T-helper 1 cell treated with Interleukin-12 subunit alpha and Interleukin-12 subunit beta and Interleukin-4 antibody, amounts not matched to agents 30 ng/mL and 1 ng/mL, for 36 hours (primary cell): ENCODE data around the gene SNIP1. TPM values are rescaled to one million over a fixed set of nuclear protein-coding genes. Genes with fewer than 3 reads are reported as not detected.
"Not testable (repeated sequence)": the region's sequence is repeated elsewhere in the genome, so short reads cannot be mapped to it uniquely, and the experiment has no call there.

Source experiments
- intact Hi-C: fragments of 100-400 bp; cut with micrococcal nuclease; formaldehyde crosslinking; loops from one replicate; pipeline ENCODE4 v1.15.1; 2024
- total RNA-seq: library from RNA; stranded (reverse); gene quantifications from 2 replicates; pipeline ENCODE4 v1.2.3, GENCODE V29; 2022

The SNIP1 gene
- total RNA-seq, result 29.8 and 30.5 TPM in 2 replicates

GRCh38 chr1:37553927-37554808 is at the start of gene SNIP1:
Gene SNIP1 (minus strand): TSS chr1:37554293. CDS start chr1:37554229, 64 bp downstream.
- intact Hi-C loops, result loop anchor here (1.0 to 5.0 kb wide), 9 partner anchors 17 to 435 kb away; partner anchors contain the start of genes C1orf122, CDCA8, GNL2 and MEAF6

- intact Hi-C loops, result loop anchor here (1.0 to 2.0 kb wide), 2 partner anchors 79 to 1232 kb away; no protein-coding TSS in a partner anchor
Observed at GRCh38 chr1:37602750-37603694, 48.9 kb upstream of the SNIP1 start.

DNA sequence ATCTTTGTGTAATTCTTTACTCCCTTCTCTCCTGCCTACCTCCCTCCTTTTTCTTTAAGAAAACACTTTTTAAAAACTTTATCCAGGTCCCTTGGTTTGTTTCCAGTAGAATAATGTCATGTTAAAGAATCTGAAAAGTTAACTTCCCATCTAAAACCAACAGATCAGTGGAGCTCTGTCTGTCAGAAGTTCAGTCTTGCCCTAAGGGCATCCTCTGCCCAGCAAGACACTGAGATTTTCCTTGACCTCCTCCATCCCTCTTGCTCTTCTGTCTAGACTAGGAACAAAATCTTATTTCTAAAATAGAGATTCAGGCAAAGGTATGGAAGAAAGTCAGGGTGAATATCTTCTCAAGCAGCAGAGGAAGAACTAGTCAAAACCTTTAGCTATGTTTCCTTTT is 47.3 kb upstream of the SNIP1 start:
- intact Hi-C loops, result no loop called here

GRCh38 chr1:37599940-37600339 is 45.8 kb upstream of the SNIP1 start:
- intact Hi-C loops, result loop anchor here (5.0 kb wide), 2 partner anchors 143 to 412 kb away; partner anchors contain the start of gene UTP11

- intact Hi-C loops, result loop anchor here (1.0 to 5.0 kb wide), 5 partner anchors 21 to 1447 kb away; partner anchors contain the start of genes CDCA8, TRAPPC3 and UTP11
Observed at GRCh38 chr1:37596182-37596667, 42.1 kb upstream of the SNIP1 start.

- intact Hi-C loops, result loop anchor here (1.0 to 5.0 kb wide), 13 partner anchors 20 to 1447 kb away; partner anchors contain the start of genes CDCA8, MEAF6, MTF1 and SF3A3
Observed at GRCh38 chr1:37595440-37596181, 41.5 kb upstream of the SNIP1 start, which contains the start of gene GNL2. Gene GNL2 (minus strand): TSS chr1:37595937. CDS start chr1:37595822, 115 bp downstream.

DNA sequence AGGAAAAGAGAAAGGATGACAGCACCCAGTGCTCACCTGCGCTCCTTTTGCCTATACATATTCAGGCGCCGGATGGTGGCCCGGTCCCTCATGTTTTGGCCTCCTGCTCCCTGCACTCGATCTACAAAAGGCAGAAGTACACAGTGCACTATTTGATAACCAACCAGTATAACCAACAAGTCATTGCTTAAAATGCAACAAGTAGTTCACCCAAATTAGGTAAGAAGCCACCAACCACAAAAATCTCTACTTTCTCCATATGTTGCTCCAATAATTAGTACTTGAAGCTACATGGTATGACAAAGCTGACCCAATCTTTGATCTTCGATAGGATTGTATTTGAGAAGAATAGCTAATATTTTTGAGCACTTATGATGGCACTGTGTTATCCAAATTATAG is 39.6 kb upstream of the SNIP1 start:
- intact Hi-C loops, result loop anchor here (2.0 kb wide), 2 partner anchors 217 to 337 kb away; no protein-coding TSS in a partner anchor

DNA sequence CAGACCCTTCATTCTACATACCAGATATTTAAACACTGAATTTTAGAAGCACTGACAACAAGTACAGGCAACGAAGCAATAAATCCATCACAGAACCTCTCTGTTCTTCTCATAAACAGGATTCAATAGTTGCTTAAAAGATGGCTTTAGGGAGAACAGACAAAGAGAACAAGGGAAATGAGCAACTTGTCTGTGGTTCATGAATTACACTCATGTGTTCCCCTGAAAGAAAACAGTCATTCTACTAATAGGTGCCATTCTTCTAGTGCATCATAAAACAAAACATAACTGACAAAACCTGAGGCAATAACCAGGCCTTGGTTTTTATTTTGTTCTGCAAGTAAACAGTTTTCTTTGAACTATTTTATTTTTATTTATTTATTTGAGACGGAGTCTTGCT is 34.8 kb upstream of the SNIP1 start:
- intact Hi-C loops, result no loop called here

- intact Hi-C loops, result not testable (repeated sequence)
Observed at GRCh38 chr1:37584544-37584943, 30.5 kb upstream of the SNIP1 start.

DNA sequence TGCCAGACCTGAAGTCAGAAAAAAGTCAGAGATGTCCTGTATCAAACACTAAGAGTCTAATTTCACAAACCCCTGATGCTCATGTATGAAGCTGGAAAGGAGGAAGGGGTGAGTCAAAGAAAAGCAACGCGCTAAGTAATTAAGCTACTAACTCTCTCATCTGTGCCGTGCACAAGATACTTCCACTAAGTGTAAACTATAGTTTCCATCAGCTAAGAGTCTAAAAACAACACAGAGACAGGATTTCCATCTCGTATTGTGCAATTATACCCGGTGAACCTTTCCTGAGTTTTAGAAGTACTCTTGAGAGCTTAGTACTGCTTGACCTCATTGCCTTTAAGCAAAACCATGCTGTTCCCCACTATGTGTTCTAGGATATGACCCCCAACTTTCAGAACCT is 21.6 kb upstream of the SNIP1 start:
- intact Hi-C loops, result loop anchor here (1.0 kb wide), 1 partner anchor 21 kb away; no protein-coding TSS in a partner anchor

DNA sequence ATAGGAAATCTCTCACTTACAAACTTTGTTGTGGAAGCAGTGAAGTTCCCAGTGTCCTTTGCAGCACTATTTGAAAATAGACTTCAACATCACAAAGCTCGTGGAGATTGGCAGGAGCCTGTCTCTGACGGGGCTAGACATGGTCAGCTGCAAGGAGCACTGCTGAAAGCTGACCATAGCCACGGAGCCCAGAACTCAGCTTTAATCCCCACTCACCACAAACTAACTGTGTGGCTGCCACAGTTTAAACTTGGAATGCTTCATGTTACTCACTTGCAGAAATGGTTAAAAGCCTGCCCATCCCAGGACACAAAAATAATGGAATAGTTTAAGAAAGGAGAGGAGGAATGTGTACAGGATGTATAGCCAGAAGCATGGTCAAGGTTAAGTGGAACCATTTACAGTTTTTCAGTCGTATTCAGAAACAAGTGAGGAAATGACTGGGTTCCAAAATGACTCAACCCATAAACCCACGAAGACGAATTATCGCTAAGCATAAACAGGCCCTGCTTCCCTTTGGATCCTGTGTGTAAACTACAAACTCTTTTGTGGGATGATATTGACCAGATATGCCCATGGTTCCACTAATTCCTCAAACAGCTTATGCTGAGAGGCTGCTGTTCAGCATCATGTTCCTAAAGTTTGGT is 20.9 kb upstream of the SNIP1 start:
- intact Hi-C loops, result loop anchor here (1.0 kb wide), 1 partner anchor 21 kb away; no protein-coding TSS in a partner anchor

DNA sequence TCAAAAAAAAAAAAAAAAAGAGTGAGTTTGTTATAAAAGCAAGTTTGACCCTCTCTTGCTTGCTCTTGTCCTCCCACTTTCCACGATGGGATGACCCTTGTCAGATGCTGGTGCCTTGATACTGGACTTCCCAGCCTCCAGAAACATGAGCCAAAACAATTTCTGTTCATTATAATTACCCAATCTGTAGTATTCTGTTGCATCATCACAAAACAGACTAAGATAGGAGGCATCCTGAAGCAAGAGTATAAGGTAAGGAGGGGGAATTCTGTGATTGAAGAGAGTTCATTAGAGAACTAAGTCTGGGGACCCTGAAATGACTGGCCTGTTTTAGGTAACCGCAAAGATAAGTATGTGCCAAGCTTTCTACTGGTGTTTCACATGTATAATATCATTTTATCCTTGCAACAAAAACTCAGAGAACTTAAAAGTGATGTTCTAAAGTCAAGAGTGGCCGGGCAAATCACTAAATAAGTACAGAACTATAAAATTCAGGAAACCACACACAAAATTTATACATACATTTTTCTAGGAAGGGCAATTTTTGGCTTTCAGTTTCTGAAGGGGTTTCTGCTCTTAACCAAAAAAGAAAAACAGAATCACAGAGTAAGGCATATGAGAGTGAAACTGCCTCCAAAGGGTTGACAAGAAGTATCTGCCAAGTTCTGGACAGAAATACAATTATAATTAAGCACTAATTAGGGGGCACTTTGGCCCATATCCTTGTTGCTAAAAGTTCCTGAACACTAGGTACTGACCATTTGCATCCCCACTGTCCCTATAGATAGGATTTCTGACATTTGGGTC is 16.6 kb upstream of the SNIP1 start:
- intact Hi-C loops, result loop anchor here (1.0 kb wide), 1 partner anchor 16 kb away; the partner anchor contains the start of gene SNIP1

- intact Hi-C loops, result no loop called here
Observed at GRCh38 chr1:37567023-37567422, 12.9 kb upstream of the SNIP1 start.

GRCh38 chr1:37564892-37565291 is 10.8 kb upstream of the SNIP1 start:
- intact Hi-C loops, result no loop called here

DNA sequence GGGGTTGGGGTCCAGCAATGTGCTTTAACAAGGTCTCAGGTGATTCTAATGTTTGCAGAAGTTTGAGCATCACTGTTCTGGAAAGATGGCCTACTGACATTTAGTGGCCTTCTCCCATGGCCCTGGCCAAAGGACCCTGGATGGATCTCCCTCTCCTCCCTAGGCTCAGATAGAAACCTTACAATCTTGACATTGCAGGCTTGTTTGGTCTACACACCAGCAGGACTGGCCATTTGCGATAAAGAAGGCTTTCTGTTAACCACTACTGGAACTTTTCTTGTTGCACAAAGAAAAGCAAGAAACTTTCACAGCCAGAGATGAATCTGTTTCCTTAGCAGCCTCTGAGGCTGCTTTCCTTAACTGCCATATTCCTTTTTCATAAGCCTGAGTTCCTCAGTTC is 8.9 kb upstream of the SNIP1 start:
- intact Hi-C loops, result no loop called here

GRCh38 chr1:37561133-37562132 is 7.3 kb upstream of the SNIP1 start:
- intact Hi-C loops, result loop anchor here (1.0 kb wide), 1 partner anchor 121 kb away; no protein-coding TSS in a partner anchor

DNA sequence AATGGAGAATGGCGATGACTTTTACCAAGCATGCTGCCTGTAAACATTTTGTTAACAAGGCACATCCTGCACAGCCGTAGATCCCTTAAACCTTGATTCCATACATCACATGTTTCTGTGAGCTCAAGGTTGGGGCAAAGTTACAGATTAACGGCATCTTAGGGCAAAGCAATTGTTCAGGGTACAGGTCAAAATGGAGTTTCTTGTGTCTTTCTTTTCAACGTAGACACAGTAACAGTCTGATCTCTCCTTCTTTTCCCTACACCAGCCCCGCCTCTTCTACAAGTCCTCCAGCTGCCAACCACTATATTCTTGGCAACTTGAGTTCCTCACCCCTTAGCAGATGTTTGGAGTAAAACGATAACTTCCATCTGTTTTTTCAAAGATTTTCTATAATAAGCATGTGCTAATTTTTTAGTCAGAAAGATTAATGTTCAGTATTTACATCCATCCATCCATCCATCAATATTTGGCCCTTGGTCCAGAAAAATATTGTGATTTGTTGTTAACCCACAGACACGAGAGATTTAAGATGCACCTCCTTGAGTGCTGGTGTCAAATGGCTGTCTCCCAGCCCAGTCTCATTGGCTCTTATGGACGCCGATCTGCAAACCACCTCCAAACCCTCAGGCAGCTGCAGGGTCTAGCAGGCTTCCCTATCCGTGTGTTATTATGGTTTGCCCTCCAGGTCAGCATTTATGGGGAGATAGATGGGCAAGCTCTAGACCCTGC is 6.5 kb upstream of the SNIP1 start:
- intact Hi-C loops, result loop anchor here (1.0 kb wide), 1 partner anchor 122 kb away; no protein-coding TSS in a partner anchor
